HG02973 (cell line): Measurements from ENCODE around the gene FAM227A.

Source experiments
- ATAC-seq: cut with Tn5 transposase; IDR thresholded peaks from one replicate; pipeline ENCODE4 v1.9.1; 2021; ENCODE audit warnings: moderate library complexity; ENCODE audit not compliant: unreplicated experiment

Gene FAM227A

GRCh38 chr22:38554281-38554680 is 101.9 kb downstream of the FAM227A start:
- ATAC-seq = no peak

GRCh38 chr22:38549101-38549894 is 106.9 kb downstream of the FAM227A start:
- no peak for ATAC-seq

- no peak for ATAC-seq
These were observed 115.5 kb downstream of the FAM227A start for GRCh38 chr22:38540701-38541100.

- no peak for ATAC-seq
These were observed 124.8 kb downstream of the FAM227A start for GRCh38 chr22:38531251-38531938.
